GM19025 (cell line): ENCODE measurements around the gene IRS2.

ENCODE experiments used
- ATAC-seq: cut with Tn5 transposase; IDR thresholded peaks from one replicate; pipeline ENCODE4 v1.9.1; 2021; ENCODE audit warnings: mild to moderate bottlenecking, low read depth, moderate library complexity; ENCODE audit not compliant: unreplicated experiment

IRS2 gene

GRCh38 chr13:109804654-109805053 is 18.3 kb upstream of the IRS2 start:
- no peak for ATAC-seq

- ATAC-seq = no peak
Measured at GRCh38 chr13:109803825-109804224, 17.4 kb upstream of the IRS2 start.

- ATAC-seq = no peak
Measured at GRCh38 chr13:109802936-109803335, 16.6 kb upstream of the IRS2 start.

- ATAC-seq = no peak
Measured at GRCh38 chr13:109795011-109795410, 8.6 kb upstream of the IRS2 start.

GRCh38 chr13:109794095-109794494 is 7.7 kb upstream of the IRS2 start:
- ATAC-seq = no peak

GRCh38 chr13:109792416-109793059 is 6.2 kb upstream of the IRS2 start:
- no peak for ATAC-seq

- no peak for ATAC-seq
Measured at GRCh38 chr13:109790942-109791605, 4.7 kb upstream of the IRS2 start.

- no peak for ATAC-seq
Measured at GRCh38 chr13:109790086-109790485, 3.7 kb upstream of the IRS2 start.

- no peak for ATAC-seq
Measured at GRCh38 chr13:109789262-109789661, 2.9 kb upstream of the IRS2 start.

GRCh38 chr13:109788372-109789111 is 2.2 kb upstream of the IRS2 start:
- no peak for ATAC-seq

GRCh38 chr13:109787135-109787954 is 962 bp upstream of the IRS2 start:
- ATAC-seq = peak; percentile 1

GRCh38 chr13:109785892-109786450 is 412 bp downstream of the IRS2 start:
- ATAC-seq = no peak

GRCh38 chr13:109785141-109785891 is 1.1 kb downstream of the IRS2 start:
- ATAC-seq = no peak

GRCh38 chr13:109784590-109785140 is 1.7 kb downstream of the IRS2 start:
- ATAC-seq = no peak

- no peak for ATAC-seq
Measured at GRCh38 chr13:109783815-109784589, 2.4 kb downstream of the IRS2 start.

- no peak for ATAC-seq
Measured at GRCh38 chr13:109783447-109783814, 3.0 kb downstream of the IRS2 start.

GRCh38 chr13:109782823-109783431 is 3.5 kb downstream of the IRS2 start:
- ATAC-seq = no peak

GRCh38 chr13:109782066-109782822 is 4.1 kb downstream of the IRS2 start:
- ATAC-seq = no peak
